Loucy (cell line): ENCODE measurements around the gene GHITM.

Experiments
- H2AFZ ChIP-seq: fragments of 200-600 bp; sonication (generic); 2 replicates; pipeline ENCODE4 v1.6.0; 2016; ENCODE audit warnings: antibody characterized with exemption, mild to moderate bottlenecking, low read length, moderate library complexity
- H3F3A ChIP-seq: fragments of 200-600 bp; 2 replicates; pipeline ENCODE4 v1.6.0; 2016; ENCODE audit warnings: antibody characterized with exemption, low read depth, mild to moderate bottlenecking
- H3K27me3 ChIP-seq: fragments of 200-600 bp; sonication (generic); 2 replicates; pipeline ENCODE4 v1.6.1; 2014; ENCODE audit warnings: low read length, mild to moderate bottlenecking; ENCODE audit not compliant: insufficient read depth, poor library complexity, severe bottlenecking
- H3K36me3 ChIP-seq: fragments of 200-600 bp; sonication (generic); 2 replicates; pipeline ENCODE4 v1.6.1; 2016; ENCODE audit warnings: low read length; ENCODE audit not compliant: insufficient read depth
- H3K4me1 ChIP-seq: fragments of 200-600 bp; sonication (generic); 2 replicates; pipeline ENCODE4 v1.5.1; 2014; ENCODE audit warnings: low read length, mild to moderate bottlenecking; ENCODE audit not compliant: insufficient read depth, poor library complexity, severe bottlenecking
- H3K4me2 ChIP-seq: fragments of 200-600 bp; sonication (generic); 2 replicates; pipeline ENCODE4 v1.6.0; 2014; ENCODE audit warnings: antibody characterized with exemption, low read length, low read depth, mild to moderate bottlenecking; ENCODE audit not compliant: poor library complexity, severe bottlenecking
- H3K4me3 ChIP-seq: fragments of 200-600 bp; sonication (generic); 2 replicates; pipeline ENCODE4 v1.5.1; 2014; ENCODE audit warnings: low read length, mild to moderate bottlenecking, mixed read lengths; ENCODE audit not compliant: poor library complexity, severe bottlenecking
- H3K79me2 ChIP-seq: fragments of 200-600 bp; sonication (generic); 2 replicates; pipeline ENCODE4 v1.6.1; 2014; ENCODE audit warnings: low read length; ENCODE audit not compliant: insufficient read depth
- H3K9ac ChIP-seq: fragments of 200-600 bp; sonication (generic); 2 replicates; pipeline ENCODE4 v1.6.0; 2014; ENCODE audit warnings: mild to moderate bottlenecking, low read depth, low read length, moderate library complexity; ENCODE audit not compliant: poor library complexity, severe bottlenecking
- H3K9me2 ChIP-seq: fragments of 200-600 bp; sonication (generic); replicated peaks from 2 replicates; pipeline ENCODE4 v1.6.1; 2016; ENCODE audit warnings: low read depth, low read length, mixed read lengths
- H3K9me3 ChIP-seq: fragments of 200-600 bp; sonication (generic); 2 replicates; pipeline ENCODE4 v1.6.1; 2014; ENCODE audit warnings: mild to moderate bottlenecking, antibody characterized with exemption, low read length, low read depth; ENCODE audit not compliant: insufficient read depth
- H4K20me1 ChIP-seq: fragments of 200-600 bp; sonication (generic); 2 replicates; pipeline ENCODE4 v1.6.0; 2014; ENCODE audit warnings: antibody characterized with exemption, low read length, mild to moderate bottlenecking; ENCODE audit not compliant: insufficient read depth, poor library complexity, severe bottlenecking
- EZH2phosphoT487 ChIP-seq: fragments of 200-600 bp; IDR thresholded peaks from 2 replicates; pipeline ENCODE4 v1.6.1; 2018; ENCODE audit warnings: antibody characterized with exemption, mild to moderate bottlenecking, moderate library complexity, borderline replicate concordance
- TF ChIP-seq, protein P1 (sequence below): fragments of 200-600 bp; sonication (generic); conservative IDR thresholded peaks from 2 replicates; pipeline ENCODE4 v1.5.1; 2014; ENCODE audit warnings: mild to moderate bottlenecking, antibody characterized with exemption, low read length

GHITM gene

GRCh38 chr10:84139126-84140035 is at the start of gene GHITM:
TSS of gene GHITM (plus strand) at chr10:84139509. CDS start at chr10:84141501, 1,992 bp downstream.
- peaks cover 29% of the 10 kb centered on the region for H3K4me1 ChIP-seq
- peak within 1 kb of the TSS; percentile 100 for H2AFZ ChIP-seq
- H3K9me3 ChIP-seq = no peaks in the 10 kb centered on the region
- H3K27me3 ChIP-seq = peaks cover 30% of the 10 kb centered on the region
- no peaks in the 10 kb centered on the region for H3F3A ChIP-seq
- H3K79me2 ChIP-seq = peaks cover 23% of the 10 kb centered on the region
- peak within 1 kb of the TSS; percentile 92 for H3K9ac ChIP-seq
- peaks cover 18% of the 10 kb centered on the region; the same call in 1 of the 2 replicates for H3K36me3 ChIP-seq
- TF ChIP-seq, protein P1, sequence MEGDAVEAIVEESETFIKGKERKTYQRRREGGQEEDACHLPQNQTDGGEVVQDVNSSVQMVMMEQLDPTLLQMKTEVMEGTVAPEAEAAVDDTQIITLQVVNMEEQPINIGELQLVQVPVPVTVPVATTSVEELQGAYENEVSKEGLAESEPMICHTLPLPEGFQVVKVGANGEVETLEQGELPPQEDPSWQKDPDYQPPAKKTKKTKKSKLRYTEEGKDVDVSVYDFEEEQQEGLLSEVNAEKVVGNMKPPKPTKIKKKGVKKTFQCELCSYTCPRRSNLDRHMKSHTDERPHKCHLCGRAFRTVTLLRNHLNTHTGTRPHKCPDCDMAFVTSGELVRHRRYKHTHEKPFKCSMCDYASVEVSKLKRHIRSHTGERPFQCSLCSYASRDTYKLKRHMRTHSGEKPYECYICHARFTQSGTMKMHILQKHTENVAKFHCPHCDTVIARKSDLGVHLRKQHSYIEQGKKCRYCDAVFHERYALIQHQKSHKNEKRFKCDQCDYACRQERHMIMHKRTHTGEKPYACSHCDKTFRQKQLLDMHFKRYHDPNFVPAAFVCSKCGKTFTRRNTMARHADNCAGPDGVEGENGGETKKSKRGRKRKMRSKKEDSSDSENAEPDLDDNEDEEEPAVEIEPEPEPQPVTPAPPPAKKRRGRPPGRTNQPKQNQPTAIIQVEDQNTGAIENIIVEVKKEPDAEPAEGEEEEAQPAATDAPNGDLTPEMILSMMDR = peak; percentile 23; the same call in 1 of the 2 replicates
- no peak for TF ChIP-seq EZH2phosphoT487
- peak within 1 kb of the TSS; percentile 88 for H3K4me2 ChIP-seq
- peaks cover 27% of the 10 kb centered on the region for H4K20me1 ChIP-seq
- H3K4me3 ChIP-seq = peak within 1 kb of the TSS; percentile 99
- no peaks in the 10 kb centered on the region for H3K9me2 ChIP-seq

- Histone ChIP-seq H3K27me3 (no peaks in the 10 kb centered on the region), H2AFZ (no peak overlapping the region), H3K4me3 (no peak overlapping the region), H3K36me3 (no peaks in the 10 kb centered on the region), H3K4me1 (no peaks in the 10 kb centered on the region), H4K20me1 (no peaks in the 10 kb centered on the region), H3K4me2 (no peak overlapping the region), H3K9me3 (no peaks in the 10 kb centered on the region), H3F3A (no peaks in the 10 kb centered on the region), H3K9ac (no peak overlapping the region), H3K79me2 (no peaks in the 10 kb centered on the region), H3K9me2 (no peaks in the 10 kb centered on the region)
- TF ChIP-seq EZH2phosphoT487 = no peak
- TF ChIP-seq, protein P1 = no peak
Observed at GRCh38 chr10:84095811-84096497, 43.4 kb upstream of the GHITM start.

GRCh38 chr10:84097787-84098353 is 41.4 kb upstream of the GHITM start:
- Histone ChIP-seq H3K9me2 (no peaks in the 10 kb centered on the region), H3K36me3 (no peaks in the 10 kb centered on the region), H3K4me3 (no peak overlapping the region), H2AFZ (no peak overlapping the region), H3K79me2 (no peaks in the 10 kb centered on the region), H3K4me2 (no peak overlapping the region), H3K9me3 (no peaks in the 10 kb centered on the region), H3K4me1 (no peaks in the 10 kb centered on the region), H3K27me3 (no peaks in the 10 kb centered on the region), H3F3A (no peaks in the 10 kb centered on the region), H4K20me1 (no peaks in the 10 kb centered on the region), H3K9ac (no peak overlapping the region)
- TF ChIP-seq, protein P1 = peak; percentile 75
- TF ChIP-seq EZH2phosphoT487 = no peak
